ENCODE data around the gene SLC35C1. TPM values are rescaled to one million over a fixed set of nuclear protein-coding genes. Genes with fewer than 3 reads are reported as not detected.

The SLC35C1 gene
- total RNA-seq, 1 experiment from 2014 or later = 10.4 TPM

GRCh38 chr11:45828996-45829395 is 24.0 kb downstream of the SLC35C1 start:
- Mint-ChIP-seq H3K27ac (no peak overlapping the region), H3K36me3 (no peaks in the 10 kb centered on the region), H3K4me1 (peaks cover 7% of the 10 kb centered on the region), H3K9me3 (peaks cover 10% of the 10 kb centered on the region), H3K4me3 (no peak overlapping the region), H3K27me3 (ENCODE audit: low read depth) (peaks cover 17% of the 10 kb centered on the region)
- TF ChIP-seq FOXP1 (CRISPR knock-in tag; IDR thresholded peaks at IDR 0.05; ENCODE audit: borderline replicate concordance) = no peak
- no peak for TF ChIP-seq MAX (CRISPR knock-in tag; IDR thresholded peaks at IDR 0.05)
- TF ChIP-seq KAT7 (CRISPR knock-in tag; IDR thresholded peaks at IDR 0.05; ENCODE audit: borderline replicate concordance) = no peak
- no peak for DNase-seq (ENCODE audit: low spot score)
- ATAC-seq = no peak
- CTCF ChIA-PET = interaction anchor here (1.6 kb wide), 1 partner anchor 13 kb away, joined by 4 read pairs; no protein-coding TSS in a partner anchor
- POLR2A ChIA-PET = no interaction called here

- ATAC-seq (no peak), DNase-seq (ENCODE audit: low spot score) (no peak)
- H3K4me3 Mint-ChIP-seq = no peak overlapping the region
- POLR2A ChIA-PET = no interaction called here
- H3K4me1 Mint-ChIP-seq = peaks cover 7% of the 10 kb centered on the region
- H3K36me3 Mint-ChIP-seq = no peaks in the 10 kb centered on the region
- no peak overlapping the region for H3K27ac Mint-ChIP-seq
- CTCF ChIA-PET = interaction anchor here (1.4 kb wide), 1 partner anchor 12 kb away, joined by 4 read pairs; no protein-coding TSS in a partner anchor
- peaks cover 10% of the 10 kb centered on the region for H3K9me3 Mint-ChIP-seq
- TF ChIP-seq FOXP1 (CRISPR knock-in tag; IDR thresholded peaks at IDR 0.05; ENCODE audit: borderline replicate concordance) (no peak), MXD4 (CRISPR knock-in tag; IDR thresholded peaks at IDR 0.05; ENCODE audit: borderline replicate concordance) (no peak), OVOL2 (CRISPR knock-in tag; IDR thresholded peaks at IDR 0.05; ENCODE audit: borderline replicate concordance) (no peak), TCF7 (CRISPR knock-in tag; IDR thresholded peaks at IDR 0.05; ENCODE audit: low read depth) (no peak), ZMAT4 (CRISPR knock-in tag; IDR thresholded peaks at IDR 0.05) (no peak), EMX1 (CRISPR knock-in tag; IDR thresholded peaks at IDR 0.05) (no peak), FOXK1 (CRISPR knock-in tag; IDR thresholded peaks at IDR 0.05) (no peak), PRRX2 (CRISPR knock-in tag; IDR thresholded peaks at IDR 0.05) (no peak), ZNF263 (CRISPR knock-in tag; IDR thresholded peaks at IDR 0.05; ENCODE audit: low read depth) (no peak), NFATC4 (CRISPR knock-in tag; IDR thresholded peaks at IDR 0.05) (no peak), USF2 (CRISPR knock-in tag; IDR thresholded peaks at IDR 0.05) (no peak), ELF4 (CRISPR knock-in tag; IDR thresholded peaks at IDR 0.05; ENCODE audit: low read depth) (no peak), SP1 (CRISPR knock-in tag; conservative IDR thresholded peaks at IDR 0.05) (no peak), KAT7 (CRISPR knock-in tag; IDR thresholded peaks at IDR 0.05; ENCODE audit: borderline replicate concordance) (no peak), IRF1 (CRISPR knock-in tag; IDR thresholded peaks at IDR 0.05) (no peak), TEAD1 (CRISPR knock-in tag; IDR thresholded peaks at IDR 0.05) (no peak), TP53 (CRISPR knock-in tag; IDR thresholded peaks at IDR 0.05) (no peak), JAZF1 (CRISPR knock-in tag; IDR thresholded peaks at IDR 0.05) (no peak), ZNF671 (CRISPR knock-in tag; IDR thresholded peaks at IDR 0.05) (no peak), PRDM15 (CRISPR knock-in tag; IDR thresholded peaks at IDR 0.05) (no peak)
- peaks cover 17% of the 10 kb centered on the region for H3K27me3 Mint-ChIP-seq (ENCODE audit: low read depth)
Measured at GRCh38 chr11:45830596-45830995, 25.6 kb downstream of the SLC35C1 start.

All from WTC11 (cell line).